ENCODE data around the gene HEPACAM. TPM values are rescaled to one million over a fixed set of nuclear protein-coding genes. Genes with fewer than 3 reads are reported as not detected.

HEPACAM gene, protein sequence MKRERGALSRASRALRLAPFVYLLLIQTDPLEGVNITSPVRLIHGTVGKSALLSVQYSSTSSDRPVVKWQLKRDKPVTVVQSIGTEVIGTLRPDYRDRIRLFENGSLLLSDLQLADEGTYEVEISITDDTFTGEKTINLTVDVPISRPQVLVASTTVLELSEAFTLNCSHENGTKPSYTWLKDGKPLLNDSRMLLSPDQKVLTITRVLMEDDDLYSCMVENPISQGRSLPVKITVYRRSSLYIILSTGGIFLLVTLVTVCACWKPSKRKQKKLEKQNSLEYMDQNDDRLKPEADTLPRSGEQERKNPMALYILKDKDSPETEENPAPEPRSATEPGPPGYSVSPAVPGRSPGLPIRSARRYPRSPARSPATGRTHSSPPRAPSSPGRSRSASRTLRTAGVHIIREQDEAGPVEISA
- total RNA-seq (2022; extraction: Qiagen RNA extraction; ENCODE audit: low read depth), result not detected in 5 replicates

DNA sequence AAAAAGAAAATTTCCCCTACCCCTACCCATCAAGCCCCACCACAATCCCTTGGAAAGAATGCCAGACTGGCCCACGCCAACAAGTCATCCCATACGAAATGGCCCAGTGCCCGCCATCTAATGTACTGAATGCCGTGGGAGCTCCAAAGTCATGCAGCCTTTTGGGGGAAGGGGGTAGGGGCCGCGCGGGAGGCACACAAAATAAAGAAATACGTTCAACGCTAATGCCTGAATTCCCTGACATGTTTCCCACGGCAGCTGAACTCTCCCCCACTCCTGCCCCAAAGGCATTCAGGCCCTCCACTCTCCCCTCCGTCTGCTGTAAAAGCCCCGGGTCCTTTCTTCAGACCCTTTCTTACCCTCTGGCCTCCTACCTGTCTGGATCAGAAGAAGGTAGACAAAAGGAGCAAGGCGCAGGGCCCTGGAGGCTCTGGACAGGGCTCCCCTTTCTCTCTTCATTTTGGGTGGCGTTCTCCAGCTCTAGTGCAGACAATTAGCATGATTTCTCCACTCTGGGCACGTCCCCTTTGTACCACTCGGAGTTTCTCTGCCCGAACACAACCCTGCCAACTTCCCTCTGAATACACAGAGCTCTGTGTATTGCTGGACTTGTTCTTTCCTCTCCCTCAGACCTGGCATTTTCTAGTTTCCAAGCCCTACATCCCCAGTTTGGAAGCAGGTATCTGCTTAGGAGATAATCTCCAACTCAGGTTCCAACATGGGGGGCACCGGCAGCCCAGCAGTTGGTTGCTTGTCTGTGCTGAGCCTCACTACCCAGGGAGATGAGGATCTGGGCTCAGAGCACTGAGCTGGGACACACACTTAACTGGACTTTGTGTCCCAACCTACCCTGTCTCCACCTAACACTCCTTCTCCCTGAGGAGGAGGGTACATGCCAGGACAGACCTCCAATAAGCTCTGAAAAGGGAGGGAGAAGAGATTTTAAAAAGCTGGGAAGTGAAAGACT lies at the start of gene HEPACAM:
TSS of gene HEPACAM (minus strand) at position 500 of the 967 bp plus-strand sequence. CDS start at position 459, 41 bp downstream.

DNA sequence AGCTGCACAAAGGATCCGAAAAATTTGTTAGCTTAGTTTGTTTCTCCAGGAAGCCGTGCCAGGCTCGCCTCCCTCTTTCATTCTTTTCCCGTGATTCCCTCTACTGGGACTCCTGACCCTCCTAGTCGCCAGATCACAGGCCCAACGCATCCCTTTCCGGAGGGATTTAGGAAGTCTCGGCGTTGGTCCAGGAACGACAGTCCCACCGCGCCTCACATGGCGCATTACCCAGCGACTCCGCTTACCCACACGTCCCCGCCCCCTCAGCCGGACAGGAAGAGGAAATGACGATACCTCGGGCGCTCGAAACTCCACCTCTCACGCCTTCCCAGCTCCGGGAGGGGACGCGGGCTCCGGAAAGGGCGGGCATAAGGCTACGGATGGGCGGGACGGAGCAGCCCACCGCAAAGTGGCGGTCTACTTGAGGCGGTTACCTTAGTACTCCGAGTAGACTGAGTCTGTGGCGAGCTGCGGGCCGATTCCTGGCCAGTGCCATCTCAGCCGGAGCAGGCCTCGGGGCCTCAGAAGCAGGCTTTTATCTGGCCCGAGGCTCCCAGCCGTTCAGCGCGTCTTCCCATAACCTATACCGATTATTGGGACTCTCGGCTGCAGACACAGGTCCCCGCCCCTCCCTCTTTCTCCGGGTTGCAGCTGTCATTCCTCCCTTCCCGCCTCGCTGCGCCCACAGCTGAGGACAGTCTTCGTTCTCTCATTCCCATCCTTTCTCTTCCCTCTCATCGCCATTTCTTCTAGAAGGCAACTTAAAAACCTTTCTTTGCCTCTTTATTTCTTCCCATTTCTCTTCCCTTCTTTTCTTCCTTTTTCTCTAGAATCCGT lies 18.1 kb upstream of the HEPACAM start, which contains the start of gene CCDC15:
TSS of gene CCDC15 (plus strand) at position 450 of the 837 bp plus-strand sequence. CDS start 531 bp downstream, outside the sequence.

DNA sequence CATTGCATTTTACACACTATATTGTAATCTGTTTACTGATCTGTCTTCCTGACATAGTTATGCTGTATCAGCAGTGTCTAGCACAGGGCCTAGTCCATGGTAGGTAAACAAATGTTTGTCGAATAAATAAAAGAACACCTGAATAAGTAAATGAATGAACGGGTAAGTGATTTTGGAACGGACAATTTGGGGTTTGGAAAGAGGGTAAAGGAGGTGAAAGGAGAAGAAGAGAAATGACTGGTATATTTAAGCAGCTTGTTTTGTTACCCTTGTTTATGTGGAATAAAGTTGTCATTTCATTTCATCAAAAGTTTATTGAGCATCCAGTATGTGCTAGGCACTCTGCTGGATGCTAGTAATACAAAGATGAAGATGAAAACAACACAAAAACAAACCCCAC lies 16.9 kb downstream of the HEPACAM start, which contains the start of gene HEPN1:
TSS of gene HEPN1 (plus strand) at position 301 of the 400 bp plus-strand sequence.

DNA sequence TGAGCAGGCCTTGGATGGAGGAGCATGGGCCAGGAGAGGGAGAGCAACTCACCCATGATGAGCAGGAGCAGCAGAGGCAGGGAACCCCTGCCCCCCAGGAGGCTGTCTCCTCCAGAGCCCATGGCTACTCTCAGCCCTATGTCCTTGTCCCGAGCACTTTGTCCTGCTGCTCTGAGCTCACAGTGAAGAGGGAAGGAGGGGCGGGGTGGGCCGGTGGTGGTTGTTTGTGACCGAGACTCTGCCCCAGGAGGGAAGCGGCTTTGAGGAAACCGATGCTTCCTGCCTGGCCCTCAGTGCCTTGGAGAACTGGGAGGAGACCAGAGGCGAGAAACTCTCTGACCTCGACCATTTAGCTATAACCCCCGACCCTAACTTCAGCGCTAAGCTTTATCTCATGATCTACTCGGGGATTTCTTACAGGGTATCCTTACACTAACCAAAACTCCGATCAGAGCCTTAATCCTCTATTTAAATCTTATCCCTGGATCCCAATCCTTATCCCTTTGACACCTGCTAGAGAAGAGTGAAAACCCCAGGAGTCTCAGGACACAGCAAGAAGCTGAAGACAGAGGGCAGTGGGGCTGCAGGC lies 38.1 kb downstream of the HEPACAM start, which contains the start of gene ROBO4:
TSS of gene ROBO4 (minus strand) at position 192 of the 589 bp plus-strand sequence. CDS start at position 122, 70 bp downstream.

Other genes starting within 250 kb of the HEPACAM start
- gene NRGN, start 196.1 kb downstream of the HEPACAM start, total RNA-seq (2022; extraction: Qiagen RNA extraction; ENCODE audit: low read depth), result 7.3 to 12.6 TPM (median 11.1 TPM) in 5 replicates
- gene VSIG2, start 183.8 kb downstream of the HEPACAM start, total RNA-seq (2022; extraction: Qiagen RNA extraction; ENCODE audit: low read depth), result 0.20 to 0.28 TPM (median 0.24 TPM) in 3 of 5 replicates, not detected in the others
- 7.8 to 14.2 TPM (median 12.0 TPM) in 5 replicates for gene ESAM, start 173.8 kb downstream of the HEPACAM start, total RNA-seq (2022; extraction: Qiagen RNA extraction; ENCODE audit: low read depth)
- gene MSANTD2, start 135.6 kb downstream of the HEPACAM start, total RNA-seq (2022; extraction: Qiagen RNA extraction; ENCODE audit: low read depth), result 5.2 to 5.7 TPM (median 5.3 TPM) in 5 replicates
- 2.7 to 3.7 TPM (median 2.8 TPM) in 5 replicates for gene ROBO3, start 70.6 kb downstream of the HEPACAM start, total RNA-seq (2022; extraction: Qiagen RNA extraction; ENCODE audit: low read depth)
- not detected in 5 replicates for gene ROBO4, start 38.2 kb downstream of the HEPACAM start, total RNA-seq (2022; extraction: Qiagen RNA extraction; ENCODE audit: low read depth)
- gene HEPN1, start 16.8 kb downstream of the HEPACAM start, total RNA-seq (2022; extraction: Qiagen RNA extraction; ENCODE audit: low read depth), result not detected in 5 replicates
- gene CCDC15, start 18.2 kb upstream of the HEPACAM start, total RNA-seq (2022; extraction: Qiagen RNA extraction; ENCODE audit: low read depth), result 0.50 to 0.88 TPM (median 0.67 TPM) in 5 replicates
- gene SLC37A2, start 127.3 kb upstream of the HEPACAM start, total RNA-seq (2022; extraction: Qiagen RNA extraction; ENCODE audit: low read depth), result 0.06 to 0.14 TPM (median 0.08 TPM) in 4 of 5 replicates, not detected in the other
- gene TMEM218, start 175.6 kb upstream of the HEPACAM start, total RNA-seq (2022; extraction: Qiagen RNA extraction; ENCODE audit: low read depth), result 19.3 to 27.2 TPM (median 24.3 TPM) in 5 replicates
- not detected in 5 replicates for gene PKNOX2, start 228.7 kb upstream of the HEPACAM start, total RNA-seq (2022; extraction: Qiagen RNA extraction; ENCODE audit: low read depth)

All from A549 treated with ZK216348 at 1 μM for 4 hours (cell line).